Inflammatory macrophage (primary cell): Measurements from ENCODE around the gene NPS.

Experiments used
- DNase-seq, 2 donors: peaks; one replicate each; pipeline ENCODE4 v3.0.0-alpha.2; 2020 to 2022

The NPS gene

DNA sequence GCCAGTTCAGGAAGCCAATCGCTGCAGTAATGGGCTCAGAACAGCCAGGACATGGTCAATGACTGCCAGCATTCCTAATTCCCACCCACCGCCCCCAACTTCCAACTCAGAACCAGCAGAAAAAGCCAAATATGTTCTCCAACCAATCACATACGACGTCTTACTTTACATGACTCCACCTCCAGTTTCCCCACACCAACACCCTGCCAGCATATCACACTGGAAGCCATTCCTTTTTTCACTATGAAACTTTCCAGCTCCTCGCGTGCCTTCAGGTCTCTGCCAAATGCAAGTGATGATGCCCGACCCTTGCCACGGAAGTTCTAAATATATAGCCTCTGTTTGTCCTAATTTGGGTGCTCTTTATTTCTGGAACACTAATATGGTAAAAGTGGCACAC lies 12.5 kb downstream of the NPS start:
- no peak for DNase-seq

DNA sequence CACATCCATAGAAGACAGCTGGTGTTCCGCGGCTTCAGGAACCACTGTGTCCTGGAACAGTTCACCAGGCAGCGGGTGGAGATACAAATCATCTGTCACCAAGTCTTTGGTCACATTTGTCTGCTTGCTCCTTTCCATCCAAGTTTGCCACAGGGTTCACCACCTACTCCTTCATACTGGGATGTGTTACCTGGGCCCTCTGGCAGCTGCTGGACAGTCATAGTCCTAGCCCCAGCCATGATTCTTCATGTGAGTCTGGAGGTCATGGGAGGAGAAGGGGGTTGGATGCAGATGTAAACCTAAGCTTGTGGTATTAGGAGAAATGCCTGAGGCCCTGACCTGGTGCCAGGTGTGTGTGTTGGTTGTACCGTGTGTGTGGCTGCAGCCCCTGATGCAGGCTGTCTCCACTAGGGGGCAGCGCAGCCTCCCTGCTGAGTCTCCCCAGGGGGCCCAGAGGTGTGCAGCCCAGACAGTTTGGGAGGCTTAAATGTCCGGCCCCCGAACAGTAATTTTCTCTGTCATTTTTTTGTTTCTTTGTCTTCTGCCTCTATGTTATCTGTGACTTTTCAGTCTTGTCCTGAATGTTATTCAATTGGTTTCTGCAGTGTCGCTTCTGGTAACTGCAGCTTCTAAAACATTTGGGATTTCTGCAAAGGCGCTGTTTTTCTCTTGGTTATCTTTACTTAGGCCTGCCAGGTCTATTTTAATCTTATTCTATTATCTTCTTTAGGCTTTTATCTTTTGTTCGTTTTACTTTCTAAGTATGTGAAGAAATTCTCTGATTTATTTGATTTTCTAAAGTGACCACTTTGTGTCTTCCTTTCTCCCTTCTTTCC lies 14.8 kb downstream of the NPS start:
- peak in 1 of 2 donors; percentile 19 for DNase-seq

DNA sequence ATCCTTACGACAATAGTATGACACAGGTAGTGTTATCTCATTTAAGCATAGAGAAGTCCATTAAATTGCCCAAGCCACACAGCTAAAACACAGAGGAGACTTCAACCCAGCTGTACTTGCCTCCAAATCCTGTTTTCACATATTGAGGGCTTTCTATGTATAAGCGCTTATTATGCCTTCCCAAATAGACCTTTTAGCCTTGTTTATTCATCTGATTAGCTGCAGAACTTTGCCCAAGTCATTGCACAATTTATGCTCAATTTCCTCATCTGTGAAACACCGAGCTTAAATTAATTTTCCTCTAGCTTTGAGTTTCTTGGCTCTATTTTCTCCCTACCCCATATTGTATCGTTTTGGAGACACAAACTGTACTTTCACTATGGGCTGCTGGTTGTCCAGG lies 15.5 kb downstream of the NPS start:
- DNase-seq, result no peak

DNA sequence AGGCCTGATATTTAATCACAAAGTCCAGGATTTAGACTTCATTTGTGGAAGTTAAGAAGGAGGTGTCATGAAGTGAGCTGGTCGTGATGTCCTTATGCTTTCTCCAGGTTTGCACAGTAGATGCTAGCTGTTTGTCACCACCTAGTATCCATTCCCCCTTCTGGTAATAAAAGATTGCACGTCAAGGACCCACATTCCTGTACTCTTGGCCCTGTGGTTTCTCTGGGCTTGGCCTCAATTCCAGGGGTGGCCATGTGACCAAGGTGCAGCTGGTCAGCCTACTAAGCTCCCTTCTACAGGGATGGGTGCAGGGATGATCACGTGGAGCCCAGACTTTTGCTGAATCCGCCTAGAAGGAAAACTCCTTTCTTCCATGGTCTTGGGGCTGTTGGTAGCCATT lies 16.5 kb downstream of the NPS start:
- DNase-seq, result no peak

DNA sequence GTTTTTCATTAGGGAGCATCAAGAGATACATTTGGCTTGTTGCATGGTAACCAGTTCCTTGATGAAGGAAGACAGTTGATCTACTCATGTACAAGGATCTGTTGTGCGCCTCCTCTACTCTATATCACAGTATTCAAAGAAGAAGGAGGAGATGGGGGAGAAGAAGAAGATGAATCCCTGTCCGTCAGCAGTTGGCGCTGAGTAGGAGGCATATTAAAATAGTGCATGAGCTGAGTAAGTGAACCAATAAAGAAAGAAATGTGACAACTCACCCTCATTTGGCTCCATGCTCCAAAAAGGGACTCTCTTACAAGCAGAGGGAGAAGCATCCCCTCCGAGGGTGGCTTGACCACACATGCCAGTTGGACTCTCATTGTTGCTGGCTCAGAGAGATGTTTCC lies 20.1 kb downstream of the NPS start:
- DNase-seq, result no peak

GRCh38 chr10:127570036-127570435 lies 20.9 kb downstream of the NPS start:
- DNase-seq, result no peak

- no peak for DNase-seq
Observed at GRCh38 chr10:127571386-127571785, 22.3 kb downstream of the NPS start.

- no peak for DNase-seq
Observed at GRCh38 chr10:127576051-127576450, 26.9 kb downstream of the NPS start.

- DNase-seq, result no peak
Observed at GRCh38 chr10:127576740-127577161, 27.6 kb downstream of the NPS start.

- DNase-seq, result no peak
Observed at GRCh38 chr10:127577376-127578258, 28.5 kb downstream of the NPS start.

- no peak for DNase-seq
Observed at GRCh38 chr10:127578259-127578960, 29.3 kb downstream of the NPS start.

DNA sequence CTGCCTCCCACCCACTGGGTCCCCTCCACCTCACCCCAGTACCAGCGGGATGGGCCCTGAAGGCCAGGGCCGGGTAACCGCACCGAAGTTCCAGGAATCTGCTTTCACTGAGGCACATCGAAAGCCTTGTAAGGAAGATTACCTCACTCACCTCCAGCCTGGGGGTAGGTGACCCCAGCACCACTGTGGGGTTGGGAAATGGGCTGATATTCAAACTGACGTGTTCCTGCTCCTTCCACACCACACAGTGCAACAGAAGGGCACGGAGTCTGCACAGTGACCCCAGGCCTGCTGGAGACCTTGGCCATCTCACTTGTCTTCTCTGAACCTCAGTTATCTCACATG lies 29.8 kb downstream of the NPS start:
- no peak for DNase-seq

GRCh38 chr10:127579640-127580039 lies 30.5 kb downstream of the NPS start:
- DNase-seq, result no peak

DNA sequence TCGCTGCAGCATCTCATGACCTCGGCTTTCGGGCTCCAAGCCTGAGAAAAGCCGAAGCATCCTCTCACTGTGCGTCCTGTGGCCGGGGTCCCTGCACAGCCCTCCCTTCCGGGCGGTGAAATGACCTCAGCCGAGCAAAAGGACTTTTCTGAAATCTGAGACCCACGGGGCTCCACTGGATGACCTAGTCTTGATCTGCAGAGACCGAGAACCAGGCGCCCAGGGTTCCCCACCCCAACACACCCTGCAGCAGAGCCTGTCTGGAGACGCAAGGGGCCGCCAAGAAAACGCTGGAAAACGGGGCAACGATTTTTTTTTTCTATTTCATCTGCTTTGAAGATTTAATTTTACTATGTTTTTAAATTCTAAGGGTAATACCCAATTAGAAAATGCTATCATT lies 31.7 kb downstream of the NPS start:
- no peak for DNase-seq

GRCh38 chr10:127585519-127586023 lies 36.5 kb downstream of the NPS start:
- DNase-seq, result no peak

- DNase-seq, result no peak
Observed at GRCh38 chr10:127587668-127588365, 38.7 kb downstream of the NPS start.

DNA sequence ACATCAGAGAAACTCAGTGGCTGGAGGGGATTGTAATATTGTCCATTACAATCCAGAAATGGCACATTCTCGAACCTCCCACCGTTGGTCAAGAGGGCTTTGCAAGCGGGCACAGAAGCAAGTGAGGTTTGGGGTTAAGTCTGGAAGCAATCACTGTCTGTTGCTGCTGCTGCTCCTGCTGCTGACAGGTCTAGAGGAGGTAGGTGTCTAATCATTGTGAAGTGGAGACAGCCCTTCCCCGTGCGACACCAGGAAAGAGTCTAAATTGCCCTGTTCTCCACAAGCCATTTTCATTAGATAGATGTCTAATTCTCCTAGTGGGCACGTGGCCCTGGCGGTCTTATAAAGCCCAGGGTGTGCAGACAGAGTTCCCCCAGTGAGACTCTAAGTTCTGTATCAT lies 43.5 kb downstream of the NPS start:
- no peak for DNase-seq

DNA sequence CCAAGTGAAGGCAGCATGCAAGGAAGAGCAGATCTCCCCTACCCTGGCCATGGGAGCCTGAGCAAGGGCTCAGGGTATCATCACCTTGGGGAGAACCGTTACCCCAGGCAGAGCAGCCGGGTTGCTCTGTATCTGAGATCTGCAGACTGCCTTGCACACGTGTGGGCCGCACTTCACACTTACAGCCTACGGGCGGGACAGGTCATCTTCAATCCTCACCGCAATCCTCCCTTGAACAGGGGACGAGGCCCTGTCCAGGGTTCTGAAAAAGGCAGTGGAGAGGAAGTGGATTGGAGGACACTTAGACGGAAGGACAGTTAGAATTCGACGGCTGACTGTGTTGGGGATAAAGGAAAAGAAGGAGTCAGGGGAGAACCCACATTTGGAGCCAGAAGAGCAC lies 51.4 kb downstream of the NPS start:
- no peak for DNase-seq
